Ramos (cell line): ENCODE results near the gene CFAP119.

ENCODE experiments used
- in situ Hi-C: fragments of 300-500 bp; cut with MboI; formaldehyde crosslinking; loops from one replicate; pipeline ENCODE4 v1.14.3; 2022; ENCODE audit warnings: low sequenced_read_pairs; ENCODE audit not compliant: unreplicated experiment

CFAP119 gene

GRCh38 chr16:30761928-30762902 is at the start of gene CFAP119, which contains the start of gene RNF40:
Gene CFAP119, minus strand, starts transcription at chr16:30762062. Its CDS starts 314 bp downstream, at chr16:30761748.
Gene RNF40, plus strand, starts transcription at chr16:30762322. Its CDS starts 224 bp downstream, at chr16:30762546.
- in situ Hi-C loops = no loop called here

DNA sequence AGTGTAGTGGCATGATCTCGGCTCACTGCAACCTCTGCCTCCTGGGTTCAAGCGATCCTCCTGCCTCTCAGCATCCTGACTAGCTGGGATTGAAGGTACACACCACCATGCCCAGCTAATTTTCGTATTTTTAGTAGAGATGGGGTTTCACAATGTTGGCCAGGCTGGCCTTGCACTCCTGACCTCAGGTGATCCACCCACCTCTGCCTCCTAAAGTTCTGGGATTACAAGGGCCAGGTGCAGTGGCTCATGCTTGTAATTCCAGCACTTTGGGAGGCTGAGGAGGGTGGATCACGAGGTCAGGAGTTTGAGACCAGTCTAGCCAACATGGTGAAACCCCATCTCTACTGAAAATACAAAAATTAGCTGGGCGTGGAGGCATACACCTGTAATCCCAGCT is 47.8 kb upstream of the CFAP119 start:
- in situ Hi-C loops = loop anchor here (5.0 kb wide), 1 partner anchor 42 kb away; no protein-coding TSS in a partner anchor

GRCh38 chr16:30808890-30809426 is 47.1 kb upstream of the CFAP119 start:
- in situ Hi-C loops = loop anchor here (5.0 kb wide), 1 partner anchor 42 kb away; no protein-coding TSS in a partner anchor

GRCh38 chr16:30808146-30808545 is 46.3 kb upstream of the CFAP119 start:
- in situ Hi-C loops = loop anchor here (5.0 kb wide), 1 partner anchor 41 kb away; no protein-coding TSS in a partner anchor

GRCh38 chr16:30805370-30806169 is 43.7 kb upstream of the CFAP119 start:
- in situ Hi-C loops = loop anchor here (5.0 kb wide), 1 partner anchor 38 kb away; no protein-coding TSS in a partner anchor

DNA sequence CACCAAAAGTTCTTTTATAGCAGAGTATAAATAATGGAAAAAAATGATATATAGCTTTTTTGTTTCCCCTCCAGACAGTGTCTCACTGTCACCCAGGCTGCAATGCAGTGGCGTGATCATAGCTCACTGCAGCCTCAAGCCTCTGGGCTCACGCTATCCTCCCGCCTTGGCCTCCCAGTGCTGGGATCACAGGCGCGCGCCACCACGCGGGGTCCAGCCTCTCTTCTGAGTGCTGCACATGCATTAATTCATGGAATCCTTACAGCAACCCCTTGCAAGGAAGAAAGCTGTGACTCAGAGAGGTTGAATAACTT is 43.2 kb upstream of the CFAP119 start:
- in situ Hi-C loops = loop anchor here (5.0 kb wide), 1 partner anchor 38 kb away; no protein-coding TSS in a partner anchor

DNA sequence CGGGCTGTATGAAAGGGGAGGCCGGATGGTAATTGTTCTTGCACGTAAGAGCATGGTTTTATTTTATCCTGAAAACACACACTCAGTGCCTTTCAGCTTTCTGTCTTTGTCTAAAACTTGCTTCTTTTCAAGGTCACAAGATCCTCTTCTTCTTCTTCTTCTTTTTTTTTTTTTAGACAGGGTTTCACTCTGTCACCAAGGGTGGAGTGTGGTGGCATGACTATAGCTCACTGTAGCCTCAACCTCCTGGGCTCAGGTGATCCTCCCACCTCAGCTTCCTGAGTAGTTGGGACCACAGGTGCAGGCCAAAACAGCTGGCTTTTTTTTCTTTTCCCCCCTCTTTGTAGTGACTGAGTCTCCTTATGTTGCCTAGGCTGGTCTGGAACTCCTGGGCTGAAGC is 41.1 kb upstream of the CFAP119 start:
- in situ Hi-C loops = no loop called here

- in situ Hi-C loops = loop anchor here (10.0 kb wide), 1 partner anchor 63 kb away; no protein-coding TSS in a partner anchor
These were observed 35.9 kb upstream of the CFAP119 start for GRCh38 chr16:30797670-30798309.

DNA sequence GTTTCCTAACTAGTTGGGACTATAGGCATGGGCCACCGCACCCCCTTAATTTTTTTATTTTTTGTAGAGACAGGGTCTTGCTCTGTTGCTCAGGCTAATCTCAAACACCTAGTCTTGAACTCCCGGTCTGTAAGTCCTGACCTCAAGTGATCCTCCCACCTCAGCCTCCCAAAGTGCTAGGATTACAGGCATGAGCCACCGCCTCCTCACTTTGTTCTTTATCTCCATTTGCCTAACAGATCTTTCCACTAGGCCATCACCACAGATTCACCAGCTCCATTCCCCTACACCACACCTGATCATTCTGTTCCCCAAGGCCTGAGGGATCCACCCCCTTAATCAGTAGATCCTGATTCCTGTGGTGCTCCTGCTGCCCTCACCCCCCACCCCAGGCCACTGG is 32.8 kb upstream of the CFAP119 start:
- in situ Hi-C loops = loop anchor here (10.0 kb wide), 1 partner anchor 60 kb away; no protein-coding TSS in a partner anchor

GRCh38 chr16:30793508-30794069 is 31.7 kb upstream of the CFAP119 start:
- in situ Hi-C loops = loop anchor here (10.0 kb wide), 1 partner anchor 59 kb away; no protein-coding TSS in a partner anchor

DNA sequence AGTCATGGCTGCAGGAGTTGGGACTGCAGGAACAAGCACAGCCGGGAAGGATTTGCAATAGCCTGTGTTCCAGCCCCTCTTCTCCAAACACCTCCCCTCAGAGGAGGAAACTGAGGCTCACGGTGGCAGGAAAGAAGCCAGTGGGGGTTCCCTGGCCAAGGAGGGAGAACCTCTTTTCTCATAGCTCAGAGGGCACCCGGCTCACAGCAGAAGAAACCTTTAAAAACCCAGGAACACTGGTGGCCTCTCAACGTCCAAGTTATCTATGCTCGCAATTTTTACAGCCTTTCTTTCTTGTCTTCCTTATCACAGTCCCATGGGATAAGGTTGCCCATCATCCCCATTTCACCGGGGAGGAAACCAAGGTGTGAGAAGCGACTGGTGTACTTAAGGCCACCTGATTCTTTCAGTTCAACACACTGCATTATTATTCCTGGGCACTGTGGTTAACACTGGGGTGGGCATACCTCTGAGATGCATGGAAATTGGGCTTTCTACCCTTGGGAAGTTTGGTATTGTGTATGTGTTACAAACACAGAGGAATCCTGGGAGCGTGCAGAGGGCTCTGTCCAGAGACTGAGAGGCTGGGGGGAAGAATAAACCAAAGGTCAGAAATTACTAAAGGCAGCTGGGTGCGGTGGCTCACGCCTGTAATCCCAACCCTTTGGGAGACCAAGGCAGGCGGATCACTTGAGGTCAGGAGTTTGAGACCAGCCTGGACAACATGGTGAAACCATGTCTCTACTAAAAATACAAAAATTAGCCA is 25.9 kb upstream of the CFAP119 start:
- in situ Hi-C loops = no loop called here

DNA sequence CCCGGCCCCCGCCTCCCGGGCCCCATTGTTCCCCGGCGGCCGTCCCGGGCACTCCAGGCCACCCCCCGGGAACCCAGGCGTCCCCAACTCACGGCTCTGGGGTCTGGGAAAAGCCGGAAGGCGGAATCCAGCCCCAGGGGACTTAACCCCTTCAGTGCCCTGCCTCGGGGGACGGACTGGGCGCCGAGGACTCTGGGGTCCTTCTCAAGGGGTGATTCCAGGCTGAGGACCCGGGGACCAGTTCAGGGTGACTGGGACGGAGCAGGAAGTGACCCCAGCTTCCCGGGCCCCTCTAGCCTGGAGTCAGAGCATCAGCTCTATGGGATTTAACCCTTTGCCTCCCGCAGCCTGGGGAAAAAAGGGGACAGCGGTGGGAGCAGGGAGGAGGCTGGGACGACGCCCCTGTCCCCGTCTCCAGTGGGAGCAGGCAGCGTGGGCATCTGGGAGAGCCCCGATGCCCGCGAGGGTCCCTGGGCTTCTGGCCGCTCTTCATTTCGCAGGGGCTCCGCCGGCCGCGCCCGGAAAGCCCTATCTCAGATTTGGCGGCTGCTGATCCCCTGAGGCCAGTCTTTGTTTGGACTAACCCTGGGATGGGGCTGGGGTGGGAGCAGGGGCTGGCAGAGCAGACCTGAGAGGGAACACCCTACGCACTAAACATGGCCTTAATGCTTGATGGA is 25.2 kb upstream of the CFAP119 start, which contains the start of gene ZNF629:
TSS of gene ZNF629 (minus strand) at position 270 of the 677 bp plus-strand sequence. CDS start 2,723 bp downstream, outside the sequence.
- in situ Hi-C loops = no loop called here

DNA sequence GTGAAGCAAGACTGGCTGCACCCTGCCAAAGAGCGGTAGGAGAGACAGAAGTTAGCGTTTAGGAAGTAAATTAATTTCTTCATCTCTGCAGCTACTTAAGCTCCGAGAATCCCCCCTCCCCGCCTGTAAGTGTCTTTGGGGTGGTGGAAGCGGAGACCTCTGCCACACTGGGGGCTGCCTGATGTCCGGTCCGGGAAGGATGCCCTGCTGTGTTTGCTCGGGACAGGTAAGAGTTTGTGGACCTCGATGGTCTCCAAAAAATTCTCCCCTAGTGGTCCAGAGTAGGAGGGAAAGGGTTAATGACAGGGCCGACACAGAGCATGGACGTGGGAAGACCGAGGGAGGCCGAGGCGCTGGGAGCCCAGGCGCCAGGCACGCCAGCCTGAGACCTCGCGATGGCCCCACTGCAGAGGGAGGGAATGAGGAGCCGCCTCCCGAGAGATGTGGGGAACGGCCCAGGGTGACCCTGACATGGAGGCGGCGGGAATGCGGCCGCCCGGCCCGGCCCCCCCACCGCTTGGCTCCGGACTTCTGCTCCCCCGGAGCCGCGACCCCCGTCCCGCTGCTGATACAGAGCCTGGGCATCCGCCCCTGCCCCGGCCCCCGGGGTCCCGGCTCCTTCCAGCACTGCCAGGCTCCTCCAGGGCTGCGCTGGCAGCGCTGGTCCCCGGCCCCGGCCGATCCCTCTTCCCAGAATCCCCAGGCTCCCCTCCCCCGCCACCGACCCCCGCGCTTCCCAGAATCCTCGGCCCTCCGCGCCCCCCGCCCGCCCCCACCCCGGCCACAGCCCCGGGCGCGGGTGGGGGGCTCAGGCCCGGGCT is 24.5 kb upstream of the CFAP119 start:
- in situ Hi-C loops = no loop called here

GRCh38 chr16:30785126-30786106 is 23.6 kb upstream of the CFAP119 start:
- in situ Hi-C loops = no loop called here

GRCh38 chr16:30784215-30784614 is 22.4 kb upstream of the CFAP119 start:
- in situ Hi-C loops = no loop called here
